ENCODE data around the gene ENTPD6.

- TF ChIP-seq CTCF (IDR thresholded peaks at IDR 0.05) (no peak), POLR2A (IDR thresholded peaks at IDR 0.05) (no peak), EP300 (IDR thresholded peaks at IDR 0.05) (no peak)
Observed at GRCh38 chr20:25148181-25148981, 47.1 kb upstream of the ENTPD6 start.

Measured in ovary (tissue), 3 donors.